Esophagus squamous epithelium (tissue), 5 donors: ENCODE data around the gene ARL4A. TPM values are rescaled to one million over a fixed set of nuclear protein-coding genes. Genes with fewer than 3 reads are reported as not detected.

Experiments
- DNase-seq: peaks from one replicate; lab custom pipeline; 2025; lab: John Stamatoyannopoulos, UW
- H3K27ac ChIP-seq, 4 donors: fragments of 200-600 bp; sonication (generic); one replicate each; pipeline ENCODE4 v1.5.1; 2016 to 2019; ENCODE audit warnings: mild to moderate bottlenecking in 1 of 4
- H3K27me3 ChIP-seq, 4 donors: fragments of 200-600 bp; sonication (generic); 1 replicate in 3 of 4; 2 replicates in 1 of 4; pipeline versions ENCODE4 v1.5.1 to v1.6.0; 2017 to 2021; ENCODE audit warnings: antibody characterized with exemption in 1 of 4
- H3K36me3 ChIP-seq, 3 donors: fragments of 200-600 bp; sonication (generic); one replicate each; pipeline ENCODE4 v1.5.1; 2016 to 2019
- H3K4me1 ChIP-seq, 3 donors: fragments of 200-600 bp; sonication (generic); one replicate each; pipeline ENCODE4 v1.5.1; 2017 to 2019
- H3K4me3 ChIP-seq, 4 donors: fragments of 200-600 bp; sonication (generic); 1 replicate in 3 of 4; 2 replicates in 1 of 4; pipeline ENCODE4 v1.5.1; 2016 to 2019; ENCODE audit warnings: mild to moderate bottlenecking in 2 of 4, moderate library complexity in 1 of 4
- H3K9me3 ChIP-seq, 3 donors: fragments of 200-600 bp; sonication (generic); one replicate each; pipeline ENCODE4 v1.5.1; 2016 to 2019
- POLR2A ChIP-seq, 4 donors: fragments of 450-650 bp; IDR thresholded peaks; one replicate each; pipeline ENCODE4 v1.6.1; 2017; ENCODE audit warnings: antibody characterized with exemption in 4 of 4, mild to moderate bottlenecking in 4 of 4, moderate library complexity in 3 of 4
- WGBS, 2 donors: methylation state at CpG; one replicate each; pipeline ENCODE4 v1.1.5; 2018; 5-methylcytosine and 5-hydroxymethylcytosine counted together
- intact Hi-C: fragments of 100-400 bp; cut with DNase I; formaldehyde crosslinking; loops from one replicate; pipeline ENCODE4 v1.15.0; 2022
- total RNA-seq, 4 donors: library from RNA; depleted of rRNA; stranded (reverse); fragments of >200 nt; gene quantifications; one replicate each; pipeline ENCODE4 v1.1.0, GENCODE V29; 2016
- TF ChIP-seq, protein P1 (sequence below), 6 experiments: fragments of 450-650 bp in 4 of 6; fragments of 200-600 bp in 2 of 6; sonication (generic) in 2 of 6; IDR thresholded peaks; one replicate each; pipeline ENCODE4 v1.5.1; 2016 to 2019; ENCODE audit warnings: antibody characterized with exemption in 6 of 6, mild to moderate bottlenecking in 4 of 6, moderate library complexity in 4 of 6
- donor health status: DM: yes; HTN: yes; CAD: no.

The ARL4A gene
- total RNA-seq, 4 donors from 2014 or later = 40.5 to 102 (median 48.5) TPM

DNA sequence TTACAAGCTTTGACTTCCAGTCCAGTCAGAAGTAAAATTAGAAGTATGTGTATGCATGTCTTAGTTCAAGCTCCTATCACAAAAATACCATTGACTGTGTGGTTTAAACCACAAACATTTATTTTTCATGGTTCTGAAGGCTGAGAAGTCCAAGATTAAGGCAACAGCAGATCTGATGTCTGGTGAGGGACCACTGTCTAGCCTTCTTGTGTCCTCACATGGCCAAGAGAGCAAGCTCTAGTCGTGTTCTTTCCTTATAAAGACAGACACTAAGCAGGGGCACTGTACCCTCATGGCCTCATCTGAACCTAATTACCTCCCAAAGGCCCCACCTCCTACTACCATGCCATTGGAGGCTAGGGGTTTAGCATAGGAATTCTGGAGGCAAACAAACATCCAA, 41.3 kb upstream of the ARL4A start:
- H3K36me3 ChIP-seq = peaks cover 0 to 18% (median 0%) of the 10 kb centered on the region in 3 donors
- intact Hi-C loops = no loop called here
- H3K27ac ChIP-seq = no peak overlapping the region
- H3K4me1 ChIP-seq = peaks cover 0 to 30% (median 2%) of the 10 kb centered on the region in 3 donors
- H3K9me3 ChIP-seq = no peaks in the 10 kb centered on the region
- 56 to 60% methylated on average over 1 of the region's 1 CpG for WGBS, 2 donors
- no peak overlapping the region for H3K4me3 ChIP-seq
- H3K27me3 ChIP-seq = no peaks in the 10 kb centered on the region
- no peak for TF ChIP-seq POLR2A (IDR thresholded peaks at IDR 0.05)
- TF ChIP-seq, protein P1, sequence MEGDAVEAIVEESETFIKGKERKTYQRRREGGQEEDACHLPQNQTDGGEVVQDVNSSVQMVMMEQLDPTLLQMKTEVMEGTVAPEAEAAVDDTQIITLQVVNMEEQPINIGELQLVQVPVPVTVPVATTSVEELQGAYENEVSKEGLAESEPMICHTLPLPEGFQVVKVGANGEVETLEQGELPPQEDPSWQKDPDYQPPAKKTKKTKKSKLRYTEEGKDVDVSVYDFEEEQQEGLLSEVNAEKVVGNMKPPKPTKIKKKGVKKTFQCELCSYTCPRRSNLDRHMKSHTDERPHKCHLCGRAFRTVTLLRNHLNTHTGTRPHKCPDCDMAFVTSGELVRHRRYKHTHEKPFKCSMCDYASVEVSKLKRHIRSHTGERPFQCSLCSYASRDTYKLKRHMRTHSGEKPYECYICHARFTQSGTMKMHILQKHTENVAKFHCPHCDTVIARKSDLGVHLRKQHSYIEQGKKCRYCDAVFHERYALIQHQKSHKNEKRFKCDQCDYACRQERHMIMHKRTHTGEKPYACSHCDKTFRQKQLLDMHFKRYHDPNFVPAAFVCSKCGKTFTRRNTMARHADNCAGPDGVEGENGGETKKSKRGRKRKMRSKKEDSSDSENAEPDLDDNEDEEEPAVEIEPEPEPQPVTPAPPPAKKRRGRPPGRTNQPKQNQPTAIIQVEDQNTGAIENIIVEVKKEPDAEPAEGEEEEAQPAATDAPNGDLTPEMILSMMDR (IDR thresholded peaks at IDR 0.05) = no peak
- no peak for DNase-seq

DNA sequence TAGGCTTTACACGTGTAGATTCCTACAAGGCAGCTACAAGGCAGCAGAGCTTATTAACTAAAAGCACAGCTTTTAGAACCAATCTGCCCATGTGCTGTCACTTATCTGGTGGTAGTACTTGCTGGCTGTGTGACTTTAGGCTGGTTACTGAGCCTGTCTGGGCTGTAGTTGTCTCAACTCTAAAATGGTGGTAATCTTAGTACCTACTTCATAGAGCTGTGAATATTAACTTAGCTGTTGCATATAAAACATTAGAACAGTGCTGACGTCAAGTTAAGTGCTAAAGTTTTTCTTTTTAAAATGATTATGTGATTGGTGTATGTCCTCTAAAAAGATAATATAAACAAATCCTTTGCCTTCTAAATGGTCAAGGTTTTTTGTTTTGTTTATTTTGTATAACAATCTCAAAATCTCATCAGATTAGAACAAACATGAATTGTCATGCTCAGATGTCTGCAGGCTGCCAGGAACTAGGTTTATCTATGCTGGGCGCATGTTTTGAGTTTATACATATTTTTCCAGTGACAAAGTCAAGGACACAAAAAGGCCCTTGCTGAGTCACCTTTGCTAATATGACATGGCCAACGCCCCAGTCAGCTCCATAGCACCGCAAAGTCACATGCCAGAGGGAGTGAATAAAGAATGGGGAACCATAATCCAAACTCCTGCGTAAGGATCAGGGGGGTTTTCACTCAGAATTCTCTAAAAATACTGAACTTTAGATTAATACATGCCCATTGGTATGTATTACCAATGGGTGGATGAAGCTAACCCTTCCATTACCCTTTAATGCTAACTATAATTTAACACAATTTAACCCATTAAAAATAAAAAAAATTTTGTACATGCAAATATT, 39.8 kb upstream of the ARL4A start:
- TF ChIP-seq, protein P1 (IDR thresholded peaks at IDR 0.05) = no peak
- TF ChIP-seq POLR2A (IDR thresholded peaks at IDR 0.05) = no peak
- intact Hi-C loops = no loop called here
- Histone ChIP-seq H3K27me3 (no peaks in the 10 kb centered on the region), H3K4me1 (peaks cover 0 to 30% (median 2%) of the 10 kb centered on the region in 3 donors), H3K27ac (peak overlapping the region in 3 of 4 donors; percentile 3 to 54 (median 7)), H3K4me3 (no peak overlapping the region), H3K9me3 (no peaks in the 10 kb centered on the region), H3K36me3 (peaks cover 0 to 9% (median 0%) of the 10 kb centered on the region in 3 donors)
- 49 to 60% methylated on average over 6 of the region's 6 CpGs for WGBS, 2 donors
- no peak for DNase-seq

- Histone ChIP-seq H3K27me3 (no peaks in the 10 kb centered on the region), H3K36me3 (peaks cover 0 to 9% (median 0%) of the 10 kb centered on the region in 3 donors), H3K9me3 (no peaks in the 10 kb centered on the region), H3K4me3 (no peak overlapping the region), H3K27ac (peak overlapping the region in 2 of 4 donors; percentile 10 to 19), H3K4me1 (peaks cover 0 to 30% (median 2%) of the 10 kb centered on the region in 3 donors)
- TF ChIP-seq, protein P1 (IDR thresholded peaks at IDR 0.05) = no peak
- TF ChIP-seq POLR2A (IDR thresholded peaks at IDR 0.05) = no peak
- no peak for DNase-seq
- 76 to 89% methylated on average over 4 of the region's 4 CpGs for WGBS, 2 donors
- intact Hi-C loops = no loop called here
Observed at GRCh38 chr7:12648704-12649261, 38.6 kb upstream of the ARL4A start.

DNA sequence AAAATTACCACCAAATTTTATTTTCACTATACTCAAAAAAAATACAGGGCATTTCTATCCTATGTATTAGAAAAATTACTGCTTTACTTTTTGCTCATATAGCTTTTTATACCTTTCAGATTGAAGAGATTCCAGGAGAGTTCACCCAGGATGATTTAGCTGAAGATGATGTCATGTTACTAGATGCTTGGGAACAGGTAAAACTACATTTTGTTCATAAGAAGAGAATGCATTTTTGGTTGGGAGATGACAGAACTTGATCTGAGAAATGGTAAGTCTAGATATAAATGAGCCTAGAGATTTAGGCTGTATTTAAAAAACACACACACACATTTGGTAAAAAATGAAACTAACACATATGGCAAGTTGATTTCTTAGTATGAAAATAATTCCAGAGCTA, 38.1 kb upstream of the ARL4A start:
- TF ChIP-seq POLR2A (IDR thresholded peaks at IDR 0.05) = no peak
- TF ChIP-seq, protein P1 (IDR thresholded peaks at IDR 0.05) = no peak
- peaks cover 0 to 4% (median 0%) of the 10 kb centered on the region in 3 donors for H3K36me3 ChIP-seq
- no peaks in the 10 kb centered on the region for H3K27me3 ChIP-seq
- DNase-seq = no peak
- H3K9me3 ChIP-seq = no peaks in the 10 kb centered on the region
- intact Hi-C loops = no loop called here
- peak overlapping the region in 2 of 4 donors; percentile 4 to 10 for H3K27ac ChIP-seq
- peaks cover 0 to 30% (median 2%) of the 10 kb centered on the region in 3 donors for H3K4me1 ChIP-seq
- no peak overlapping the region for H3K4me3 ChIP-seq

DNA sequence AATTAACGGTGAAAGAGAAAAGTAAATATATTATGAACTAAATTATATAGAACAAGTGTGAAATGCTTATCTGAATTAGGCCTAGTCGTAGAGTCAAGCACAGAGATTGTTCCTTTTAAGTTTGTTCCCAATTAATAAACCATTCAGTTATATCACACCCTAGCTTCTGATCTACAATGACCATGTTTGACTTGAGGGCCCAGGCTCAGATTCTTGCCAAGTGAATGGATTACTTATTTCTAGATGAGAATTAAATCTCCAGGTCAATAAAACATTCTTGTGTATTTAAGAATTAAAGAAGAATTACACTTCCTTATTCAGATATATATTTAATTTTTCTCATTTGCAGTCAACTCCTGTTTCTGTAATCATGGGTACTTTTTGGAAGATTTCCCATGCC, 37.4 kb upstream of the ARL4A start:
- intact Hi-C loops = no loop called here
- TF ChIP-seq, protein P1 (IDR thresholded peaks at IDR 0.05) = no peak
- TF ChIP-seq POLR2A (IDR thresholded peaks at IDR 0.05) = no peak
- Histone ChIP-seq H3K36me3 (no peaks in the 10 kb centered on the region), H3K27me3 (no peaks in the 10 kb centered on the region), H3K4me1 (peaks cover 0 to 30% (median 2%) of the 10 kb centered on the region in 3 donors), H3K27ac (peak overlapping the region in 1 of 4 donors; percentile 4), H3K9me3 (no peaks in the 10 kb centered on the region), H3K4me3 (no peak overlapping the region)
- DNase-seq = no peak
- 50 to 70% methylated on average over 2 of the region's 2 CpGs for WGBS, 2 donors
